Mucosa of rectum (tissue), 2 donors: Measurements from ENCODE around the gene AKT1.
A peak's percentile ranks its signal among the peaks of the same experiment; 100 is the strongest.
"Not testable (repeated sequence)": the region's sequence is repeated elsewhere in the genome, so short reads cannot be mapped to it uniquely, and the experiment has no call there.

Experiments
- H3K27ac ChIP-seq, 2 donors: one replicate each; pipeline ENCODE4 v1.7.0; 2013; ENCODE audit warnings: inconsistent platforms in 2 of 2, low read depth in 2 of 2, low read length in 2 of 2
- H3K27me3 ChIP-seq, 2 donors: one replicate each; pipeline ENCODE4 v1.7.0; 2013; ENCODE audit warnings: low read length in 2 of 2; ENCODE audit not compliant: control insufficient read depth in 2 of 2, insufficient read depth in 2 of 2
- H3K36me3 ChIP-seq, 2 donors: one replicate each; pipeline ENCODE4 v1.7.0; 2013; ENCODE audit warnings: low read length in 2 of 2; ENCODE audit not compliant: control insufficient read depth in 2 of 2, insufficient read depth in 2 of 2
- H3K4me1 ChIP-seq, 2 donors: one replicate each; pipeline ENCODE4 v1.7.0; 2013; ENCODE audit warnings: low read length in 2 of 2, mild to moderate bottlenecking in 1 of 2; ENCODE audit not compliant: control insufficient read depth in 2 of 2, insufficient read depth in 2 of 2
- H3K4me3 ChIP-seq, 2 donors: one replicate each; pipeline ENCODE4 v1.7.0; 2013; ENCODE audit warnings: low read length in 2 of 2
- H3K9ac ChIP-seq, 2 donors: one replicate each; pipeline ENCODE4 v1.7.0; 2013; ENCODE audit warnings: low read length in 2 of 2, low read depth in 1 of 2, mild to moderate bottlenecking in 1 of 2
- H3K9me3 ChIP-seq, 2 donors: one replicate each; pipeline ENCODE4 v1.7.0; 2013; ENCODE audit warnings: low read length in 2 of 2; ENCODE audit not compliant: control insufficient read depth in 2 of 2
- donor health status: healthy.
- donor health status: Normal muscosa, but diverticular disease.

AKT1 gene

DNA sequence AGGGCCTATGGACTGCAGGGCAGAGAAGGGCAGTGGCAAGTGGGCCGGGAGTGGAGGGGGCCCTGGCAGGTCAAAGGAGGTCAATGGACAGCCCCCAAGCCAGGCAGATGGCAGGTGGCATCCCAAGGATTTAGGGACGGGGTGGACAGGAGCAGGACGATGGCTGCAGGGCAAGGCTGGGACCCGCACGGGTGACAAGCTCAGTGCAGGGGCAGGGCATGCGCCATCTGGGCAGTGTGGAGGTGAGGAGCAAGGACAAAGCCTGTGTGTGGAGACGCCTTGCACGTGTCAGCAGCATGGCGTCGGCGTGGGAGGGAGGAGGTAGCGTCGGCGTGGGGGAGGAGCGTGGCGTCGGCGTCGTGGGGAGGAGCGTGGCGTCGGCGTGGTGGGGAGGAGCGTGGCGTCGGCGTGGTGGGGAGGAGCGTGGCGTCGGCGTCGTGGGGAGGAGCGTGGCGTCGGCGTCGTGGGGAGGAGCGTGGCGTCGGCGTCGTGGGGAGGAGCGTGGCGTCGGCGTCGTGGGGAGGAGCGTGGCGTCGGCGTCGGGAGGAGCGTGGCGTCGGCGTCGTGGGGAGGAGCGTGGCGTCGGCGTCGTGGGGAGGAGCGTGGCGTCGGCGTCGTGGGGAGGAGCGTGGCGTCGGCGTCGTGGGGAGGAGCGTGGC, 66.2 kb downstream of the AKT1 start:
- not testable (repeated sequence) for H3K27me3 ChIP-seq, H3K4me3 ChIP-seq, H3K36me3 ChIP-seq, H3K27ac ChIP-seq, H3K9me3 ChIP-seq, H3K9ac ChIP-seq
- H3K4me1 ChIP-seq = peaks cover 21 to 29% of the 10 kb centered on the region in 2 donors

DNA sequence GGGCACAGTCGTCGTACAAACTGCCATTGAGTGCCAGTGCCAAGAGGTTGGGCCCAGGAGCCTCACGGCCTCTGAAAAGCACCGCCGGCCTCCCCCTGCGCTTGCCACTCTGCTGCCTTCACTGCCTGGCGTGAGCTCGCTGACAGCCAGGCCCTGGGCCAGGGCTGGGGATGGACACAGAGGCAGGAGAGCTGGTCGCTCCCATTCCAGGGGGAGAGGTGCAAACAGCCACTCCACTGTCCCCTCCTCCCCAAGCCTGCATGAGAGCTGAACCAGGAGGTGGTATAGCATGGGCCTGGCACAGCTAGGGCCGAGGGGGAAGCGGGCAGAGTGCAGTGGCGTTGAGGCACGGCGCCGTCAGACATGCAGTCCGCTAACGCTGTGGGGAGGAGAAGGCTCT, 66.9 kb downstream of the AKT1 start:
- Histone ChIP-seq H3K4me3 (no peak overlapping the region), H3K27me3 (no peaks in the 10 kb centered on the region), H3K27ac (no peak overlapping the region), H3K4me1 (peaks cover 23 to 31% of the 10 kb centered on the region in 2 donors), H3K9me3 (no peaks in the 10 kb centered on the region), H3K36me3 (no peaks in the 10 kb centered on the region), H3K9ac (no peak overlapping the region)

DNA sequence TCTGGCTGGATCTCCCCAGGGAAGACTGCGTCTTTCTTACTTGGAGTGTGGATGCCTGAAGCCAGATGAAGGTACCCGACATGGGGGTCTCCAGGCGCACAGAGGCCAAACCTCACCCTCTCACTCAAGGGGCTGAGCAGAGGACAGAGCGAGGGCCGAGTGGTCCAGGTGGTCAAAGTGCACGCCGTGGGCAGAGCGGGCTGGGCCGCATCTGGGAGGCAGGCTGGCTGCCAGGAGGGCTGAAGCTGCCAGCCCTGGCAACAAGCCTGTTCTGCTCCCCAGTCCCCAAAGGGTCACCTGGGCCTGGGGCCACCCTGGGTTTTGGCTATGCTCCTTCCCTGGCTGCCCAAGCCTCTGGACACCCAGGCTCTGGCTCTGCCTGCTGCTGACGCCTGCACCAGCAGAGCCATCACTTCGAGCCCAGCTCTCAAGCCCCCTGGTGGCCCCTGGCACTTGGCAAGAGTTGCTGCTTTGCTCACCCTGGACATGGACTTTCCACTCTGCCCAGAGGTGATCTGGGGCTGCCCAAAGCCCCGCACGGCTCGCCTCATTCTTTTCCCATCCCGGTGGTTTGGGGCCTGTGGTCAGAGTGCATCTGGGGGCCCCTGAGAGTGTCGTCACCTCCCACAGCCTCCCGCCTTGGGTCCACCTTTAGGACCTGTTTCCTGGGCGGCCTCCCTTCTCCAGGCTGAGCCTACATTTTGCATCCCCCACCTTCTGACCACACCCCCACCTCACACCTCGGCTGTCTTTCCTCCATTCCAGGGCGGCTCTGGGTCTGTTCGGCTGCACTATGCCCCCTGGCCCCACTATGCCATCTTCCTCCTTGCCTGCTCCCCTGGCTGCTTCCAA, 68.7 kb downstream of the AKT1 start:
- Histone ChIP-seq H3K27ac (no peak overlapping the region), H3K4me1 (peaks cover 10 to 25% of the 10 kb centered on the region in 2 donors), H3K4me3 (no peak overlapping the region), H3K36me3 (no peaks in the 10 kb centered on the region), H3K9me3 (no peaks in the 10 kb centered on the region), H3K9ac (no peak overlapping the region), H3K27me3 (no peaks in the 10 kb centered on the region)

DNA sequence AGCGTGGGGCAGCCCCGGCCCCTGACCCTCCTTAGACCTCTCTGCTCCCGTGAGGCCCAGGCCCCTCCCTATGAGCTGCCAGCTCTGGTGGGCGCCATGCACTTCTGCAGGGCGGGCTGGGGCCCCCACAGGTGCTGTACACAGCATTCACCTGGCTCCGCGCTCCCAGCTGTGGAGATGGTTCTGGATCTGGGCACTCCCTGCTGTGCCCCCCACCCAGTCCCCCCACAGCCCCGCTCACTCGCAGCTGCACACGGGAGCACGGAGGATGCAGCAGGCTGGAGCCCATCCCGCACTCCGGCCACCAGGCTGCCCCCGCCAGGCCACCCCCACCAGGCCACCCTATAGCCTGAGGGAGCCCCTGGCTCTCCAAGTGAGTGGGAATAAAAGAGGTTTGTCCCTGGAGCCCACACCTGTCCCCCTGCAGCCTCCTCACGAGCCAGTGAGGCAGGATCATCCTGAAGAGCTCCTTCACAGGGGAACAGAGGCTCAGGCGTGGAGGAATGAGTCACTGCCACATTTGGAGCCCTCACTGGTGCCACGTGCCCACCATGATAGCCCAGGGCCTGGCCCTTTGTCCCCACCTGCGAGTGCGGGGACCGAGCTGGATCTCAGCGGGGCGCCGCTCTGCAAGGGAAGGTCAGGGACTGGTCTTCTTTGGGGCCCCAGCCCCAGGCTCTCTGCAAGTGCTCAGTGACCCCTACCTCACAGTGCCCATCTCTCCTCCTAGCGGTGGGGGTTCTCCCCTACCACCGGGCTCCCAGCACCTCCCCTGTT, 69.6 kb downstream of the AKT1 start:
- H3K27ac ChIP-seq = no peak overlapping the region
- H3K4me3 ChIP-seq = no peak overlapping the region
- no peaks in the 10 kb centered on the region for H3K27me3 ChIP-seq
- H3K4me1 ChIP-seq = peaks cover 10 to 26% of the 10 kb centered on the region in 2 donors
- H3K9ac ChIP-seq = no peak overlapping the region
- H3K9me3 ChIP-seq = no peaks in the 10 kb centered on the region
- peaks cover 0 to 4% of the 10 kb centered on the region in 2 donors for H3K36me3 ChIP-seq

DNA sequence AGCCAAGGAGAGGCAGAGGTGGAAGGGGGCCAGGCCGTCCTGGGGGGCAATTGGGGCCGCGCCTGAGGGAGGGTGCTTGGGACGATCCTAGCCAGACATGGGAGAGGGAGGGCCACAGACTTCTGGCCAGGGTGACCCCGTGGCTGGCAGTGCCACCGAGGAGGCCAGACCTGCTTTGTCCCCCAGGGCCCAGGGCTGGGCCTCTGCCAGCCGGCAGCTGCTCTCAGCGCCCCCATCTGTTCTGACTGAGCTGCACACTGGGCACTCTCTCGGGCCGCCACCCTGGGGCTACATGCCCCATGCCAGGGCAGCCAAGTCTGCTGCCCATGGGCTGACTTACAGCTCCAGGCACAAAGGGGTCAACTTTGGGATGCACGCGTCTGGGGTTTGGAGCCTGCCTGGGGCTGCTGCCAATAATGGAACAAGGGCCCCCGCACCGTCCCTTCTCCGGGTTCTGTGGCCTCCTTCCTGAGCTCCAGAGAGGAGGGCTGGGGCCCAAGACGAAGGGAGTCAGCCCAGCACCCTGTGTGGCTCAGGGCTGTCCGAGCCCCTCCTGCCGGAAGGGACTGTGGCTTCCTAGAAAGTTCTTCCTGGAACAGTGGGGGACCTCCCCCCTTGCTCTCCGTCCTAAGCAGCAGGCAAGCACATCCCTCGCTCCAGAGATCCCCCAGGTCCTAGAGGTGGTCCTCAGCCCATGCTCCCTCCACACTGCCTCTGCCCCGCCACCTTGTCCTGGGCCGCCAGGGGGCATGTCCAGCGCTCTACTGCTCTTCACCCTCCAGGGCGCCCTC, 70.4 kb downstream of the AKT1 start:
- H3K9ac ChIP-seq = peak overlapping the region in 1 of 2 donors; percentile 53
- peaks cover 0 to 4% of the 10 kb centered on the region in 2 donors for H3K36me3 ChIP-seq
- no peak overlapping the region for H3K27ac ChIP-seq
- peaks cover 10 to 26% of the 10 kb centered on the region in 2 donors for H3K4me1 ChIP-seq
- H3K4me3 ChIP-seq = peak overlapping the region; percentile 56 to 63
- no peaks in the 10 kb centered on the region for H3K27me3 ChIP-seq
- H3K9me3 ChIP-seq = no peaks in the 10 kb centered on the region

DNA sequence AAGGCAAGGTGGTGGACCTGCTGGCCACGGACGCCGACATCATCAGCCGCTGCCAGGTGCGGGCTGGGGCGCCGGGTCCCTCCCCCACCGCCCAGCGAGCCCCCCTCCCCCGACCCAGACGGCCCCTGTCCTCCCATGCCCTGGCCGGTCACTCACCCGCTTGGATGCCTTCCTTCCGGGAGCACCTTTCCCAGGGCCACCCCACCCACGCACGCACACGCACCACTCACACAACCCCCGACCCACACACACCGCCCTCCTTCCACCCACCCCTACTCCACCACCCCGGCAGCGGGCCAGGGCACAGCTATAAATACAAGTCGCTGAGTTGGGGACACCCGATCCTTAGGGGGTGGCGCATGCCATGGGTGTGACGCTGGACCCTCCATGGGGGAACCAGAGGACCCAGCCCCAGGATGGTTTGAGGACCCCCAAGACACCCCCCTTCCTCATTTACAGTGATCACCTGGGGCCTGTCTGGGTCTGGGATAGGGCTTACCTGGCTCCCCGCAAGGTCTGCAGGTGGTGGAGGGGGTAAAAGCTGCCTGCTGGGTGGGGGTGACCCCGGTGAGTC, 71.1 kb downstream of the AKT1 start:
- Histone ChIP-seq H3K27me3 (no peaks in the 10 kb centered on the region), H3K4me3 (peak overlapping the region; percentile 56 to 63), H3K36me3 (peaks cover 5 to 6% of the 10 kb centered on the region in 2 donors), H3K4me1 (peaks cover 10 to 26% of the 10 kb centered on the region in 2 donors), H3K9ac (peak overlapping the region in 1 of 2 donors; percentile 53), H3K9me3 (no peaks in the 10 kb centered on the region), H3K27ac (no peak overlapping the region)

DNA sequence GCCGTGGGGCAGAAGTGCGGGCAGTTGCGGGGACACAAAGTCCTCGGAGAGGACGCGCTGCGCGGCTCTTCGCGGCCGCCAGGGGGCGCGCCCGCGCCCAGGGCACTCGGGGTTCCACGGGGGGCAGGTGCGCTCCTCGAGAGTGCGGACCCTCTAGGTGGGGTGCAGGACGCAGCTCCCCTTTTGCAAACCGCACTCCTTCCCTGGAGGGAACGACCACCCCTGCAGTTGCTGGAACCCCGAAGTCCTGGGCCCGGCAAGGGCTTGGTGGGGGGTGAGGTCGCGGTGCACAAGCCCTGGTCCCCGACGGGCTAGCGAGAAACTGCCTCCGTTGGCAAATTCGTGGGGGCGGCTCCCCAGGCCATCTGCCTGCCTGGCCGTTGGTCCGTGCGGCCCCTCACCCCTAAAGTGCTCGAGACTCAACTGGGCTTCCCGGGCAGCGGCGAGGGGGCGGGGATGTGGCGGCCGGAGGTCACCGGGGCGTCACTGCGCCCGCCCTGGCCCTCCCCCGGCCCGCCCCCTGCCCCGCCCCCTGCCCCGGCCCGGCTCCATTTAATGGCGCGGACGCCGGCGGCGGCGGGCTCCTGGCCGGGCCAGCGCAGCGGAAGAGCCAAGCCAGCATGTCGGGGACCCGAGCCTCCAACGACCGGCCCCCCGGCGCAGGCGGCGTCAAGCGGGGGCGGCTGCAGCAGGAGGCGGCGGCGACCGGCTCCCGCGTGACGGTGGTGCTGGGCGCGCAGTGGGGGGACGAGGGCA, 71.7 kb downstream of the AKT1 start, which contains the start of gene ADSS1:
TSS of gene ADSS1 (plus strand) at position 579 of the 756 bp plus-strand sequence. CDS start at position 621, 42 bp downstream.
- Histone ChIP-seq H3K4me1 (peaks cover 10 to 26% of the 10 kb centered on the region in 2 donors), H3K9ac (peak within 1 kb of the TSS; percentile 52 to 58), H3K27ac (peak within 1 kb of the TSS; percentile 56 to 73)

DNA sequence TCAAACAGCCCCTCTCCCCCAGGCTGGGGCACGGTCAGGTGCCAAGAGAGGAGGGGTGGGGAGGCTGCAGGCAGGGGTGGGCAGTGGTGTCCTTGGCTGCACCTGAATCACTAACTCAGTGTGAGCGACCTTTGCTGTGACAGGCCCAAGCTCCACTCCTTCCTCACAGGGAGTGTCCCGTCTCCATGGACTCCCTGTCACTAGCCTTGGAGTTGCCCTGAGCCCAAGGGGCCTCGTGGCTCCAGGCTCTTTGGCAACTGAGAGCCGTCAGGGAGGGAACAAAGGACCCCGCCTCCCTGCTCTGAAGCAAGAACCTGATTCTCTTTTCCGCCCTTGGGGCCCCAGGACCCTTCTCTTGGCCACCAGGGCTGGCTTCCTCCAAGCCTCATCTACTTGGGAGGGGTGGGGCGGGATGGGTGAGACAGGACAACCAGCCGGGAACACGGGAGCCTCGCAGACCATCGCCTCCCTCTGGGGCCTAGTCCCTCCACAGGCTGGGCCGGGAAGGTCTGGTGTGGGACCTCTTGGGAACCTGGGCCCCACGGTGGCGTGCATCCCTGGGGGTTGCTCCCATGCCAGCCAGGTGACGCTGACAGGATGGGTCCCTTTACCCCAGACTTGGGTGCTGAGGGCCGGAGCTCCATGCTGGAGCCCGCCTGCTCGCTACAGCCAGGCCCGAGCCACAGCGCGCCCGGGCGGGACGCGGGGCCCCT, 72.5 kb downstream of the AKT1 start:
- peaks cover 10 to 26% of the 10 kb centered on the region in 2 donors for H3K4me1 ChIP-seq
- no peak overlapping the region for H3K9ac ChIP-seq
- H3K27me3 ChIP-seq = no peaks in the 10 kb centered on the region
- H3K4me3 ChIP-seq = peak overlapping the region; percentile 72 to 76
- H3K9me3 ChIP-seq = no peaks in the 10 kb centered on the region
- peak overlapping the region in 1 of 2 donors; percentile 73 for H3K27ac ChIP-seq
- H3K36me3 ChIP-seq = peaks cover 5 to 6% of the 10 kb centered on the region in 2 donors

More for the DNA sequence above, 71.7 kb downstream of the AKT1 start, which contains the start of gene ADSS1:
- Histone ChIP-seq H3K9me3 (no peaks in the 10 kb centered on the region), H3K27me3 (no peaks in the 10 kb centered on the region), H3K4me3 (peak within 1 kb of the TSS; percentile 72 to 76), H3K36me3 (peaks cover 5 to 6% of the 10 kb centered on the region in 2 donors)
